HEK293 (cell line): ENCODE results near the gene OVOL1.

Source experiments
- CTCF ChIP-seq: fragments of 450-650 bp; formaldehyde crosslinking; IDR thresholded peaks from 2 replicates; pipeline ENCODE4 v1.5.1; 2016; ENCODE audit warnings: missing biosample characterization, missing genetic modification characterization
- MZF1 ChIP-seq: fragments of 450-650 bp; formaldehyde crosslinking; IDR thresholded peaks from 2 replicates; pipeline ENCODE4 v1.5.1; 2017; ENCODE audit warnings: missing biosample characterization, missing genetic modification characterization, borderline replicate concordance
- PRDM10 ChIP-seq: fragments of 450-650 bp; formaldehyde crosslinking; IDR thresholded peaks from 2 replicates; pipeline ENCODE4 v1.5.1; 2016; ENCODE audit warnings: missing biosample characterization, missing genetic modification characterization
- TCF7L2 ChIP-seq: IDR thresholded peaks from 2 replicates; pipeline ENCODE4 v1.6.1; 2011; ENCODE audit warnings: low read depth, mild to moderate bottlenecking, inconsistent platforms, low read length, moderate library complexity, borderline replicate concordance
- ZBTB49 ChIP-seq: fragments of 450-650 bp; formaldehyde crosslinking; IDR thresholded peaks from 2 replicates; pipeline ENCODE4 v1.5.1; 2016; ENCODE audit warnings: missing biosample characterization, missing genetic modification characterization, low read depth
- ZEB2 ChIP-seq: fragments of 450-650 bp; formaldehyde crosslinking; IDR thresholded peaks from 2 replicates; pipeline ENCODE4 v1.5.1; 2016; ENCODE audit warnings: missing biosample characterization, missing genetic modification characterization
- ZFP3 ChIP-seq: fragments of 450-650 bp; formaldehyde crosslinking; IDR thresholded peaks from 2 replicates; pipeline ENCODE4 v1.5.1; 2016; ENCODE audit warnings: low read depth, missing biosample characterization, missing genetic modification characterization
- ZNF121 ChIP-seq: fragments of 450-650 bp; formaldehyde crosslinking; IDR thresholded peaks from 2 replicates; pipeline ENCODE4 v1.5.1; 2016; ENCODE audit warnings: missing biosample characterization, missing genetic modification characterization
- ZNF138 ChIP-seq: fragments of 450-650 bp; formaldehyde crosslinking; IDR thresholded peaks from 2 replicates; pipeline ENCODE4 v1.5.1; 2016; ENCODE audit warnings: missing biosample characterization, missing genetic modification characterization, borderline replicate concordance
- ZNF148 ChIP-seq: fragments of 450-650 bp; formaldehyde crosslinking; IDR thresholded peaks from 2 replicates; pipeline ENCODE4 v1.5.0; 2017; ENCODE audit warnings: missing biosample characterization, missing genetic modification characterization, borderline replicate concordance
- ZNF274 ChIP-seq, 2 experiments: fragments of 200-500 bp in 1 of 2; fragments of 450-650 bp in 1 of 2; sonication (Bioruptor generic) in 1 of 2; formaldehyde crosslinking in 1 of 2; IDR thresholded peaks; 2 replicates each; pipeline versions ENCODE4 v1.5.1 to v1.6.1; 2014 to 2016; ENCODE audit warnings: borderline replicate concordance in 1 of 2, inconsistent platforms in 1 of 2, low read length in 1 of 2, missing biosample characterization in 1 of 2, missing genetic modification characterization in 1 of 2
- ZNF354C ChIP-seq: fragments of 450-650 bp; formaldehyde crosslinking; IDR thresholded peaks from 2 replicates; pipeline ENCODE4 v1.5.1; 2016; ENCODE audit warnings: missing biosample characterization, missing genetic modification characterization, low read depth, borderline replicate concordance
- ZNF76 ChIP-seq: fragments of 450-650 bp; formaldehyde crosslinking; IDR thresholded peaks from 2 replicates; pipeline ENCODE4; 2016; ENCODE audit warnings: low read depth, missing biosample characterization, missing genetic modification characterization, borderline replicate concordance
- ZNF768 ChIP-seq: fragments of 450-650 bp; formaldehyde crosslinking; IDR thresholded peaks from 2 replicates; pipeline ENCODE4 v1.5.1; 2018; ENCODE audit warnings: missing biosample characterization, mild to moderate bottlenecking, missing genetic modification characterization

DNA sequence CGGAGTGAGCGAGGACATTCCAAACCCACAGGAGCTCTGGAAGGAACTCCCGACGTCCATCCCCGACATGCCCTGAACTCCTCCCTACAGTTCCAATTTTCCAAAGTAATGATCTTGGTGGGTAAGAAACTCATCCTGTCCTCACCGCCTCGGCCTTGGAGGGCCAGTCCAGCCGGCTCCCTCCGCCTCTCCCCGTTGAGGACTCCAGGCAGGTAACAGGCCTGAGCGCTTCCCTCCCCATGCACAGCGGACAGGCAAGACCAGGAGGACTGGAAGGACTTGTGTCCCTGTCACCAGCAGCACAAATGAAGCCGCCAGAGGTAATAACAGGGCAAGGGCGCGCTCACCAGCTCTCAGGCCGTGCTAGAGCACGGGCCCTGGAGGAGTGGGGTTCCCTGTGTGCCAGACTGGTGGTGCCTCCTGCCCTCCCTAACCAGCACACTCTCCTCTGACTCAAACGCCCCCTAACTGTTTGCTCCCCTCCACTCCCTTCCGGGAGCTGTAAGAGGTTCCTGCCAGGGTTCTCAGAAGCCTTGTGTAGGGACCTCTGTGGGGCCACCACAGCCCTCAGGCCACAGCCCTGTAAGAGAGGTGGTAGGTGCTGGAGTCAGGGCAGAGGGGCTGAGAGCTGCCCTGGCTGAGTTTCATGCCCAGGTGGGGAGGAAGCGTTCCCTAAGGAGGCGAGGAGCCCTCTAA lies 17.1 kb downstream of the OVOL1 start:
- TF ChIP-seq ZNF354C (tag by site-specific recombination) = no peak
- TF ChIP-seq TCF7L2 = no peak
- TF ChIP-seq CTCF = no peak
- TF ChIP-seq ZNF768 (tag by site-specific recombination) = no peak
- TF ChIP-seq PRDM10 (tag by site-specific recombination) = no peak
- no peak for TF ChIP-seq ZNF121
- no peak for TF ChIP-seq ZBTB49 (tag by site-specific recombination)
- no peak for TF ChIP-seq ZNF138 (tag by site-specific recombination)
- TF ChIP-seq ZFP3 (tag by site-specific recombination) = no peak
- TF ChIP-seq ZNF76 (tag by site-specific recombination) = no peak
- no peak for TF ChIP-seq ZEB2 (tag by site-specific recombination)
- TF ChIP-seq ZNF148 = no peak
- TF ChIP-seq ZNF274 (IDR thresholded peaks at IDR 0.05; ENCODE audit: low read length) = no peak
- no peak for TF ChIP-seq ZNF274 (tag by site-specific recombination; IDR thresholded peaks at IDR 0.05; ENCODE audit: borderline replicate concordance)
- TF ChIP-seq MZF1 (tag by site-specific recombination) = no peak
